OCI-LY1 (cell line): ENCODE measurements around the gene KIF16B.
"Not testable (repeated sequence)": the region's sequence is repeated elsewhere in the genome, so short reads cannot be mapped to it uniquely, and the experiment has no call there.

Experiments used
- H2AFZ ChIP-seq: fragments of 200-600 bp; sonication (generic), shearing (Covaris generic); 2 replicates; pipeline ENCODE4 v1.6.0; 2014; ENCODE audit warnings: antibody characterized with exemption, mild to moderate bottlenecking, low read length
- H3F3A ChIP-seq: fragments of 200-600 bp; sonication (generic), shearing (Covaris generic); 2 replicates; pipeline ENCODE4 v1.6.0; 2014; ENCODE audit warnings: mild to moderate bottlenecking, antibody characterized with exemption, low read length, moderate library complexity; ENCODE audit not compliant: insufficient read depth
- H3K27ac ChIP-seq: fragments of 200-600 bp; sonication (generic); 2 replicates; pipeline ENCODE4 v1.5.1; 2014; ENCODE audit warnings: low read length, mixed run types, mild to moderate bottlenecking, low read depth; ENCODE audit not compliant: poor library complexity, severe bottlenecking
- H3K27me3 ChIP-seq: fragments of 200-600 bp; sonication (generic); 2 replicates; pipeline ENCODE4 v1.6.0; 2014; ENCODE audit warnings: antibody characterized with exemption, mild to moderate bottlenecking, low read length, moderate library complexity; ENCODE audit not compliant: insufficient read depth
- H3K36me3 ChIP-seq: fragments of 200-600 bp; sonication (generic); 2 replicates; pipeline ENCODE4 v1.6.1; 2014; ENCODE audit warnings: mild to moderate bottlenecking, antibody characterized with exemption, low read length, moderate library complexity, mixed read lengths; ENCODE audit not compliant: insufficient read depth
- H3K4me1 ChIP-seq: fragments of 200-600 bp; sonication (generic); 2 replicates; pipeline ENCODE4 v1.5.1; 2014; ENCODE audit warnings: mild to moderate bottlenecking, low read length, moderate library complexity; ENCODE audit not compliant: insufficient read depth, severe bottlenecking
- H3K4me2 ChIP-seq: fragments of 200-600 bp; sonication (generic), shearing (Covaris generic); 2 replicates; pipeline ENCODE4 v1.6.1; 2014; ENCODE audit warnings: low read length
- H3K4me3 ChIP-seq: fragments of 200-600 bp; sonication (generic); 2 replicates; pipeline ENCODE4 v1.5.1; 2014; ENCODE audit warnings: low read length, low read depth, mild to moderate bottlenecking, mixed read lengths; ENCODE audit not compliant: poor library complexity, severe bottlenecking
- H3K79me2 ChIP-seq: fragments of 200-600 bp; shearing (Covaris generic); 2 replicates; pipeline ENCODE4 v1.6.1; 2016; ENCODE audit warnings: mixed run types, low read length, mixed read lengths; ENCODE audit not compliant: insufficient read depth
- H3K9ac ChIP-seq: fragments of 200-600 bp; sonication (generic), shearing (Covaris generic); 2 replicates; pipeline ENCODE4 v1.6.1; 2014; ENCODE audit warnings: mild to moderate bottlenecking, low read length, mixed read lengths
- H3K9me2 ChIP-seq: fragments of 200-600 bp; sonication (generic), shearing (Covaris generic); 2 replicates; pipeline ENCODE4 v1.6.1; 2014; ENCODE audit warnings: low read depth, mild to moderate bottlenecking, low read length, mixed read lengths
- H3K9me3 ChIP-seq: fragments of 200-600 bp; shearing (Covaris generic); 2 replicates; pipeline ENCODE4 v1.6.1; 2014; ENCODE audit warnings: low read length, mixed read lengths
- H4K20me1 ChIP-seq: fragments of 200-600 bp; sonication (generic), shearing (Covaris generic); 2 replicates; pipeline ENCODE4 v1.6.0; 2016; ENCODE audit warnings: mild to moderate bottlenecking, low read length; ENCODE audit not compliant: insufficient read depth
- CTCF ChIP-seq: fragments of 200-600 bp; sonication (generic), shearing (Covaris generic); IDR thresholded peaks from 2 replicates; pipeline ENCODE4 v1.5.1; 2017; ENCODE audit warnings: mild to moderate bottlenecking, antibody characterized with exemption, low read length, moderate library complexity, mixed read lengths
- EZH2 ChIP-seq: fragments of 200-600 bp; sonication (generic), shearing (Covaris generic); IDR thresholded peaks from 2 replicates; pipeline ENCODE4 v1.8.0; 2017; ENCODE audit warnings: borderline replicate concordance, mixed run types, mild to moderate bottlenecking, antibody characterized with exemption, low read length, moderate library complexity, mixed read lengths

The KIF16B gene

GRCh38 chr20:16528078-16528477 is 45.2 kb downstream of the KIF16B start:
- H3K9me3 ChIP-seq, result no peaks in the 10 kb centered on the region
- H3K4me3 ChIP-seq, result no peak overlapping the region
- no peak overlapping the region for H3K9ac ChIP-seq
- no peaks in the 10 kb centered on the region for H3F3A ChIP-seq
- no peaks in the 10 kb centered on the region for H3K27me3 ChIP-seq
- H3K27ac ChIP-seq, result no peak overlapping the region
- no peaks in the 10 kb centered on the region for H3K4me1 ChIP-seq
- no peak overlapping the region for H2AFZ ChIP-seq
- H3K4me2 ChIP-seq, result no peak overlapping the region
- no peaks in the 10 kb centered on the region for H3K79me2 ChIP-seq
- no peaks in the 10 kb centered on the region for H3K36me3 ChIP-seq
- no peaks in the 10 kb centered on the region for H4K20me1 ChIP-seq
- no peaks in the 10 kb centered on the region for H3K9me2 ChIP-seq
- TF ChIP-seq CTCF (no peak), EZH2 (no peak)

GRCh38 chr20:16527438-16527837 is 45.8 kb downstream of the KIF16B start:
- Histone ChIP-seq H3K9me3 (no peaks in the 10 kb centered on the region), H4K20me1 (no peaks in the 10 kb centered on the region), H3F3A (no peaks in the 10 kb centered on the region), H3K36me3 (no peaks in the 10 kb centered on the region), H3K9ac (no peak overlapping the region), H3K9me2 (no peaks in the 10 kb centered on the region), H3K27me3 (no peaks in the 10 kb centered on the region), H3K27ac (no peak overlapping the region), H2AFZ (no peak overlapping the region), H3K79me2 (no peaks in the 10 kb centered on the region), H3K4me2 (no peak overlapping the region), H3K4me3 (no peak overlapping the region), H3K4me1 (no peaks in the 10 kb centered on the region)
- TF ChIP-seq CTCF (no peak), EZH2 (no peak)

- Histone ChIP-seq H2AFZ (no peak overlapping the region), H3K4me2 (no peak overlapping the region), H3K79me2 (no peaks in the 10 kb centered on the region), H3K9ac (no peak overlapping the region), H3K4me1 (no peaks in the 10 kb centered on the region), H3K4me3 (no peak overlapping the region), H3F3A (no peaks in the 10 kb centered on the region), H3K9me3 (no peaks in the 10 kb centered on the region), H3K9me2 (no peaks in the 10 kb centered on the region), H3K36me3 (no peaks in the 10 kb centered on the region), H3K27me3 (no peaks in the 10 kb centered on the region), H4K20me1 (no peaks in the 10 kb centered on the region), H3K27ac (no peak overlapping the region)
- TF ChIP-seq CTCF (no peak), EZH2 (no peak)
These were observed 46.5 kb downstream of the KIF16B start for GRCh38 chr20:16526433-16527380.

- H3K4me2 ChIP-seq, H3K79me2 ChIP-seq, H2AFZ ChIP-seq, H3F3A ChIP-seq, H3K27me3 ChIP-seq, H3K4me3 ChIP-seq, H3K36me3 ChIP-seq, H3K27ac ChIP-seq, H3K9me3 ChIP-seq, H3K9ac ChIP-seq, H3K9me2 ChIP-seq, H4K20me1 ChIP-seq, H3K4me1 ChIP-seq: not testable (repeated sequence)
These were observed 50.6 kb downstream of the KIF16B start for GRCh38 chr20:16522651-16523050.
